ENCODE results near the gene AGPAT2. TPM values are rescaled to one million over a fixed set of nuclear protein-coding genes. Genes with fewer than 3 reads are reported as not detected.
"Not testable (repeated sequence)": the region's sequence is repeated elsewhere in the genome, so short reads cannot be mapped to it uniquely, and the experiment has no call there.

AGPAT2 gene
- total RNA-seq, 2 donors from 2014 or later = 197 to 372 TPM

- no peak for TF ChIP-seq CTCF (IDR thresholded peaks at IDR 0.05)
- no peaks in the 10 kb centered on the region for H3K9me3 ChIP-seq
- no peak for DNase-seq
- H3K36me3 ChIP-seq = no peaks in the 10 kb centered on the region
- intact Hi-C loops (cut with DNase I) = no loop called here
- H3K27ac ChIP-seq = no peak overlapping the region
- no peak overlapping the region for H3K9ac ChIP-seq (ENCODE audit: low read depth in 2 of 2, low read length in 2 of 2)
- peaks cover 26% of the 10 kb centered on the region for H3K27me3 ChIP-seq
- no peak overlapping the region for H3K4me3 ChIP-seq
- peaks cover 3% of the 10 kb centered on the region for H3K4me1 ChIP-seq
Measured at GRCh38 chr9:136713550-136713949, 26.3 kb upstream of the AGPAT2 start.

GRCh38 chr9:136712690-136713544 lies 25.7 kb upstream of the AGPAT2 start:
- intact Hi-C loops (cut with DNase I) = no loop called here
- Histone ChIP-seq H3K27me3 (peaks cover 26% of the 10 kb centered on the region), H3K27ac (no peak overlapping the region), H3K9ac (ENCODE audit: low read depth in 2 of 2, low read length in 2 of 2) (no peak overlapping the region), H3K36me3 (no peaks in the 10 kb centered on the region), H3K4me3 (peak overlapping the region; percentile 19), H3K4me1 (peaks cover 3% of the 10 kb centered on the region), H3K9me3 (no peaks in the 10 kb centered on the region)
- DNase-seq = no peak
- TF ChIP-seq CTCF (IDR thresholded peaks at IDR 0.05) = no peak

GRCh38 chr9:136711751-136712689 lies 24.8 kb upstream of the AGPAT2 start, which contains the start of gene DIPK1B:
Gene DIPK1B, plus strand, starts transcription at chr9:136712572. Its CDS starts 94 bp downstream, at chr9:136712666.
- no peaks in the 10 kb centered on the region for H3K36me3 ChIP-seq
- peaks cover 3% of the 10 kb centered on the region for H3K4me1 ChIP-seq
- no peak for DNase-seq
- intact Hi-C loops (cut with DNase I) = no loop called here
- H3K9ac ChIP-seq (ENCODE audit: low read depth in 2 of 2, low read length in 2 of 2) = no peak within 1 kb of the TSS
- peaks cover 26% of the 10 kb centered on the region for H3K27me3 ChIP-seq
- no peak for TF ChIP-seq CTCF (IDR thresholded peaks at IDR 0.05)
- H3K27ac ChIP-seq = no peak within 1 kb of the TSS
- peak within 1 kb of the TSS; percentile 19 for H3K4me3 ChIP-seq
- no peaks in the 10 kb centered on the region for H3K9me3 ChIP-seq

- H3K4me3 ChIP-seq; H3K27ac ChIP-seq; DNase-seq; intact Hi-C loops (cut with DNase I); H3K9me3 ChIP-seq; H3K36me3 ChIP-seq; H3K9ac ChIP-seq (ENCODE audit: low read depth in 2 of 2, low read length in 2 of 2); H3K4me1 ChIP-seq: not testable (repeated sequence)
- H3K27me3 ChIP-seq = peaks cover 26% of the 10 kb centered on the region
Measured at GRCh38 chr9:136711219-136711648, 24.0 kb upstream of the AGPAT2 start.

DNA sequence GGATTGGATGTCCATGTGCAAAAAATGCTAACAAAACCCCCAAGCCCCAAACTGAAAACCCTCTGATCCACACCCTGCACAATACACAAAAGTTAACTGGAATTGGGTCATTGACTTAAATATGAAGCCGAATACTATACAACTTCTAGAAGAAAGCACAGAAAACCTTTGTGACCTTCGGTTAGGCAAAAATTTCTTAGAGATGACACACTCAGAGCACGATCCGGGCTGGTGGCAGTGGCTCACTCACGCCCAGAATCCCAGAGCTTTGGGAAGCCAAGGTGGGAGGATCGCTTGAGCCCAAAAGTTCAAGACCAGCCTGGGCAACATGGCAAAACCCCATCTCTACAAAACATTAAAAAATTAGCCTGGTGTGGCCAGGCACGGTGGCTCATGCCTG lies 23.3 kb upstream of the AGPAT2 start:
- peaks cover 26% of the 10 kb centered on the region for H3K27me3 ChIP-seq
- intact Hi-C loops (cut with DNase I) = no loop called here

More for the DNA sequence above, 23.3 kb upstream of the AGPAT2 start:
- Histone ChIP-seq H3K36me3 (no peaks in the 10 kb centered on the region), H3K9ac (ENCODE audit: low read depth in 2 of 2, low read length in 2 of 2) (no peak overlapping the region), H3K27ac (no peak overlapping the region), H3K4me1 (peaks cover 3% of the 10 kb centered on the region), H3K9me3 (no peaks in the 10 kb centered on the region), H3K4me3 (no peak overlapping the region)
- no peak for DNase-seq
- no peak for TF ChIP-seq CTCF (IDR thresholded peaks at IDR 0.05)

All from colonic mucosa (tissue), 4 donors.